IPS-NIHi7 (cell line): ENCODE data around the gene UNC13B.

Experiments used
- DNase-seq: peaks from one replicate; pipeline ENCODE4 v3.0.0; 2012; ENCODE audit warnings: mixed read lengths; ENCODE audit errors: extremely low spot score

UNC13B gene

GRCh38 chr9:35426627-35427026 is 264.8 kb downstream of the UNC13B start:
- DNase-seq = no peak

- no peak for DNase-seq
Measured at GRCh38 chr9:35431467-35431866, 269.7 kb downstream of the UNC13B start.

GRCh38 chr9:35432076-35432475 is 270.3 kb downstream of the UNC13B start:
- no peak for DNase-seq

GRCh38 chr9:35436933-35437332 is 275.1 kb downstream of the UNC13B start:
- no peak for DNase-seq

- DNase-seq = no peak
Measured at GRCh38 chr9:35446012-35446411, 284.2 kb downstream of the UNC13B start.

GRCh38 chr9:35448496-35448895 is 286.7 kb downstream of the UNC13B start:
- DNase-seq = no peak

GRCh38 chr9:35452481-35452880 is 290.7 kb downstream of the UNC13B start:
- no peak for DNase-seq

- DNase-seq = no peak
Measured at GRCh38 chr9:35453786-35454185, 292.0 kb downstream of the UNC13B start.
